ENCODE data around the gene QPCT.

The QPCT gene

DNA sequence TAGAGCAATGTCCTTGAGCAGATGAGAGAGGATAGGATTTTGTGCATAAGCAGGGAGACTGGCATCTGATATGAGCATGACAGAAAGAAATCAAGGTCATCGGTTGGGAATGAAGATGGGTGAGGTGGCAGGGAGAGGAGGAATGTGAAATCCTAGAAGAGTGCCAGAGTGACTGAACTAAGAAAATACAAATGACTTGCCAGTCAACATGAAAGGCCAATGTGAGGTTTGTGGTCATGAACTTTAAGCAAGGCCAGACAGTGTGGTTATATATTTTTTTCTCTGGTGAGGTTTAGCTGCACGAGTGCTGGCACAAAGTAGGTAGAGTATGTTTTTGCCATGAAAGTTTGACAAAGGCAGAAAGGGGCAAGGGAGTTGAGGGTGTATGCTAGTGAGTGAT, 21.2 kb downstream of the QPCT start:
- TF ChIP-seq, protein P1, sequence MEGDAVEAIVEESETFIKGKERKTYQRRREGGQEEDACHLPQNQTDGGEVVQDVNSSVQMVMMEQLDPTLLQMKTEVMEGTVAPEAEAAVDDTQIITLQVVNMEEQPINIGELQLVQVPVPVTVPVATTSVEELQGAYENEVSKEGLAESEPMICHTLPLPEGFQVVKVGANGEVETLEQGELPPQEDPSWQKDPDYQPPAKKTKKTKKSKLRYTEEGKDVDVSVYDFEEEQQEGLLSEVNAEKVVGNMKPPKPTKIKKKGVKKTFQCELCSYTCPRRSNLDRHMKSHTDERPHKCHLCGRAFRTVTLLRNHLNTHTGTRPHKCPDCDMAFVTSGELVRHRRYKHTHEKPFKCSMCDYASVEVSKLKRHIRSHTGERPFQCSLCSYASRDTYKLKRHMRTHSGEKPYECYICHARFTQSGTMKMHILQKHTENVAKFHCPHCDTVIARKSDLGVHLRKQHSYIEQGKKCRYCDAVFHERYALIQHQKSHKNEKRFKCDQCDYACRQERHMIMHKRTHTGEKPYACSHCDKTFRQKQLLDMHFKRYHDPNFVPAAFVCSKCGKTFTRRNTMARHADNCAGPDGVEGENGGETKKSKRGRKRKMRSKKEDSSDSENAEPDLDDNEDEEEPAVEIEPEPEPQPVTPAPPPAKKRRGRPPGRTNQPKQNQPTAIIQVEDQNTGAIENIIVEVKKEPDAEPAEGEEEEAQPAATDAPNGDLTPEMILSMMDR (IDR thresholded peaks at IDR 0.05; ENCODE audit: low read depth, low read length, missing control alignments) = no peak
- DNase-seq (ENCODE audit: low read depth) = no peak

GRCh38 chr2:37366773-37367172, 22.3 kb downstream of the QPCT start:
- TF ChIP-seq, protein P1 (IDR thresholded peaks at IDR 0.05; ENCODE audit: low read depth, low read length, missing control alignments) = no peak
- no peak for DNase-seq (ENCODE audit: low read depth)
- H3K4me3 ChIP-seq (ENCODE audit: low read depth, low read length) = no peak overlapping the region

More for the DNA sequence above, 21.2 kb downstream of the QPCT start:
- H3K4me3 ChIP-seq (ENCODE audit: low read depth, low read length) = no peak overlapping the region

DNA sequence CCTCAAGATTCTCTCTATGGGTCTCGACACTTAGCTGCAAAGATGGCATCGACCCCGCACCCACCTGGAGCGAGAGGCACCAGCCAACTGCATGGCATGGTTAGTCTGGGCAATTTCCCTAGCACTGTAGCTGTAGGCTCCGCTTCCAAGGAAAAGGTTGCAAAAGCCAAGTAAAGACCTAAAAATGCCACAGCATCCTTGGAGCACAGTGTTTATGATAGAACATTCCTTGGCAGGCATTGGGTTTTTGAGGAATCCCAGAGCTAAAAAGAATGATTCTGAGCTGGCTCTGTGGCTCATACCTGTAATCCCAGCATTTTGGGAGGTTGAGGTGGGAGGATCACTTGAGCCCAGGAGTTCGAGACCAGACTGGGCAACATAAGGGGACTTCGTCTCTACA, 22.9 kb downstream of the QPCT start:
- TF ChIP-seq, protein P1 (IDR thresholded peaks at IDR 0.05; ENCODE audit: low read depth, low read length, missing control alignments) = no peak
- no peak for DNase-seq (ENCODE audit: low read depth)
- no peak overlapping the region for H3K4me3 ChIP-seq (ENCODE audit: low read depth, low read length)

- TF ChIP-seq, protein P1 (IDR thresholded peaks at IDR 0.05; ENCODE audit: low read depth, low read length, missing control alignments) = no peak
- DNase-seq (ENCODE audit: low read depth) = no peak
- H3K4me3 ChIP-seq (ENCODE audit: low read depth, low read length) = no peak overlapping the region
Measured at GRCh38 chr2:37367984-37368383, 23.6 kb downstream of the QPCT start.

DNA sequence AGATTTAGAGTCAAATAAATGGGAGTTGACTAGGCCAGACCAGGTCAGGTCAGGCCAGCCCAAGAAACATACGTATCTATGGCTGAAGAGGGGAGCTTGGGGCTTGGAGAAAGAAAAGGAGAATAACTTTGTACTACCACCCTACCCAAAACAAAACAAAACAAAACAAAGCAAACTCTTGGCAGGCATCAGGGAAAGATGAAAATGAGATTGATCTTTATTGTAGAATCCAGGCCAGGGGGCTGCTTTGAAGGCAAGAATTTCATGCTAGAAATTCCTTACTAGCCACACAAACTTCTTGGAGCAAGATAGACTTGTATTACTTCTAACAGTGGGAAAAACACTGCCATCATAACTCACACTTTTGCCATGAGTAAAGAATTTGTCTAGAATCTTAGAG, 26.2 kb downstream of the QPCT start:
- no peak overlapping the region for H3K4me3 ChIP-seq (ENCODE audit: low read depth, low read length)
- TF ChIP-seq, protein P1 (IDR thresholded peaks at IDR 0.05; ENCODE audit: low read depth, low read length, missing control alignments) = no peak
- no peak for DNase-seq (ENCODE audit: low read depth)

GRCh38 chr2:37372000-37372399, 27.6 kb downstream of the QPCT start:
- DNase-seq (ENCODE audit: low read depth) = no peak
- H3K4me3 ChIP-seq (ENCODE audit: low read depth, low read length) = no peak overlapping the region
- TF ChIP-seq, protein P1 (IDR thresholded peaks at IDR 0.05; ENCODE audit: low read depth, low read length, missing control alignments) = no peak

GRCh38 chr2:37375741-37376288, 31.4 kb downstream of the QPCT start:
- TF ChIP-seq, protein P1 (IDR thresholded peaks at IDR 0.05; ENCODE audit: low read depth, low read length, missing control alignments) = no peak
- no peak overlapping the region; the same call in 1 of the 2 replicates for H3K4me3 ChIP-seq (ENCODE audit: low read depth, low read length)
- DNase-seq (ENCODE audit: low read depth) = no peak

All from GM12864 (cell line).